Activated CD8-positive, alpha-beta memory T cell treated with anti-CD3 and anti-CD28 coated beads, Interleukin-2, amount 50 U/mL, for 1 hour (primary cell): Measurements from ENCODE around the gene GPAT3.
"Not testable (repeated sequence)": the region's sequence is repeated elsewhere in the genome, so short reads cannot be mapped to it uniquely, and the experiment has no call there.

Source experiments
- DNase-seq: peaks from one replicate; pipeline ENCODE4 v3.0.0-alpha.2; 2020; ENCODE audit errors: extremely low read depth

GPAT3 gene

DNA sequence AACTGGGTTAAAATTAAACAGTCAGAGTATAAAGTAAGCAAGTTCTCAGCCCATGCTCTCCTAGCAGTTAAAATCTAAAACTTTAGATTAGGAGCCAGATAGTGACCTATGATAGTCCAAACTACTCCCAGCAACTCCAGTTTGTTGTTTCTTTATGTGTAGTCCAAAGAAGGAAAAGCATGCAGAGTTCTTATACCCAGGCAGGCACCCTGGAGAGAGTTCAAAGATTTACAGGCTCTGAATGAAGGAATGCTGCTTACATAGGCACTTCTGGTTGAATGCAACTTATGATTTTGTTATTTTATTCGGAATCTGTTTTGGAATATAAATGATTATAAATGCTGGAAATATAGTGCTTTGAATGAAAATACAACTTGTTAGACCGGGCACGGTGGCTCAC, 67.2 kb downstream of the GPAT3 start:
- no peak for DNase-seq

DNA sequence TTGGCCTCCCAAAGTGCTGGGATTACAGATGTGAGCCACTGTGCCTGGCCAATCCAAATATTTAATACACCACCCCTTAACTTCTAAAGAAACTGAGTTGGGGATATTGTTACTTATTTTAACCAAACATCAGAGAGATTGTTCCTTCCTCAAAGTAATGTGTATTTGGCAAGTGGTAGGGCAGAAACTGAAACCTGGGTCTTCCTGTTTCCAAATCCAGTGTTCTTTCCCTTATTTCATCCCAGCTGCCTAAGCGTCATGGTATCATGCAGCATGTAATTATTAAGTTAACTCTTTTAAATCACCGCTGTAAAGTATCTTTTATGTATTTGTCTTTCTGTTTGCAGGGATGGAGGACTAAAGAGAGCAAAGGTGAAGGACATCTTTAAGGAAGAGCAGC, 68.4 kb downstream of the GPAT3 start:
- DNase-seq: no peak

DNA sequence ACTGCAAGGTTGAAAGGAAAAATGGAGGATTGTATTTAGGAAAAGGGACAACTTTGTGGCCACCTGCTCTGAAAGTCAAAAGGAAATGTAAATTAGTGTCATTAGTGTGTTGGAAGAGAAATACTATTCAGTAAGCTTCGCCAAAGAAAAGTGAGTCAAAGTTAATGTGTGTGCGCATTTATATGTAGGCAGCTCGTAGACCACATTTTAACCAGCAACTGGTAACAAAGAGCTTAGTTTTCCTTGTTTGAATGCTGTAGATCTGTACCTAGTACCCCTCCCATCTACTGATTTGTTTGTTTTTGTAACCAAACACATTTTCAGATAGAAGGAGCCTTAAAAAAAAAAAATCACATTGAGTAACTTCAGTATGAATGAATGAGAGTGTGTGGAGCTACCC, 69.3 kb downstream of the GPAT3 start:
- DNase-seq: no peak

DNA sequence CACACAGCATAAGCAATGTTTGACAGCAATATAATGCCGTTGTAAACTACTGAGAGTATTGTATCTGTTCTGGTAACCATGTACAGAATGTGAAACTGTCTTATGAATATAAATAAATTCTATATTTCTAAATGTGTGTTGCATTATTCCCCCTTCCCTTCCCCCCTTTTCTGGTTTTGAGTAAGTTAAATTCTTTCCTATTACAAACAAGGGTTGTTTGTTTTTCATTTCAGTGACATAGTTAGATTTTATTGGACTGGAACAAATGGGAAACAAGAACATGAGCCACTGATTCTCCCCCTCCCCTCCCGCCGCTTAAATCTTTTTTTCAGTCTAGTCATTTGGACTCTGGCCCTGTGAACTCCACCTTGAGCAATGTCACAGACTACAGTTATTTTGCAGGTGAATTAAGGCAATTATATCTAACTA, 69.8 kb downstream of the GPAT3 start:
- DNase-seq: no peak

DNA sequence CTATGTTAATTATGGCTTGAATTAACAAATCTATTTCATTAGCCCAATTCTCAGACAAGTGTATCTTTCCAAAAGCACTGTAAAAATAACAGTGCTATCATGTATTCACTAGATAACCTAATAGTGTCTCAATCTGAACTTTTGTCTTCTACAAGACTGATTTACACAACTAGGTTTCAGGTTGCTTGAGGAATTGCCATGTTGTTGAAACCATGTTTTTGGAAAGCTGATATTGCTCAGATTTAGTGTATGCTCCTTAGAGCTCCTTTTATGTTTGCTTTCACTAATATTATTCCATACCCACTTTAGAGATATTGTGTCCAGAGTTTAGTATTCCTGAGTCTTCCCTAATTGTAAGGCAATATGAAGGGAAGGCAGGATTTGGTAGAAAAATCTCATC, 70.6 kb downstream of the GPAT3 start:
- no peak for DNase-seq

DNA sequence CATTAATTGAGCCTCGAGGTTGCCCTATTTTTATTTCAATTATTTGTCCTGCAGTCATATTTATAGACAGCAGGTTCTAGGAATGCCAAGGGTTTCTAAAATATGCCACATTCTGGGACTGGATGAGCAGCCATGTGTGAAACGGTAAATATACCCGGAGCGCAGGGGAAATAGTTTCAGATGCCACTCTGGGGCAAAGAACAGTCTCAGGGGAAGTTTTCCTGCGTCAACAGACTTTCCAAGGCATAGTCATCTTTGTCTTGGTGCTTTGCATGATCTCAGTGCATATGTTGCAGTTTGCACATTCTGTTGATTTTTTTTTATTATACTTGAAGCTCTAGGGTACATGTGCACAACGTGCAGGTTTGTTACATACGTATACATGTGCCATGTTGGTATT, 71.0 kb downstream of the GPAT3 start:
- no peak for DNase-seq

DNA sequence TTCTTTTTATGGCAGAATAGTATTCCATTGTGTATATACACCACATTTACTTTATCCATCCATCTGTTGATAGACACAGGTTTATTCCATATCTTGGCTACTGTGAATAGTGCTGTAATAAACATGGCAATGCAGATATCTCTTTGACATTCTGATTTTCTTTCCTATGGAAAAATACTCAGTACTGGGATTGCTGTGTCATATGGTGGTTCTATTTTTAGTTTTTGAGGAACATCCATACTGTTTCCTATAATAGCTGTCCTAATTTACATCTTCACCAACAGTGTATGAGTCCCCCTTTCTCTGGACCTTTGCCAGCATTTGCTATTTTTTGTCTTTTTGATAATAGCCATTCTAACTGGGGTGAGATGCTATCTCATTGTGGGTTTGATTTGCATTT, 73.5 kb downstream of the GPAT3 start:
- DNase-seq: no peak

DNA sequence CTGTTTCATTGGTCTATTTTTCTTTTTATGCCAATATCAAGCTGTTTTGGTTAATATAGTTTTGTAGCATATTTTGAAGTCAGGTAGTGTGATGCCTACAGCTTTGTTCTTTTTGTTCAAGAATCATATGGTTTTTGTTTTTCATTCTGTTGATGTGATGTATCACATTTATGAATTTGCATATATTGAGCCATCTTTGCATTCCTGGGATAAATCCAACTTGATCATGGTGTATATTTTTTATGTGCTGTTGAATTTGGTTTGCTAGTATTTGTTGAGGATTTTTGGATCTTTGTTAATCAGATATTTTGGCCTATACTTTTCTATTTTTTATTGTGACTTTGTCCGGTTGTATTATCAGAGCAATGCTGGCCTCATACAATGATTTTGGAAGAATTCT, 74.8 kb downstream of the GPAT3 start:
- DNase-seq: no peak

DNA sequence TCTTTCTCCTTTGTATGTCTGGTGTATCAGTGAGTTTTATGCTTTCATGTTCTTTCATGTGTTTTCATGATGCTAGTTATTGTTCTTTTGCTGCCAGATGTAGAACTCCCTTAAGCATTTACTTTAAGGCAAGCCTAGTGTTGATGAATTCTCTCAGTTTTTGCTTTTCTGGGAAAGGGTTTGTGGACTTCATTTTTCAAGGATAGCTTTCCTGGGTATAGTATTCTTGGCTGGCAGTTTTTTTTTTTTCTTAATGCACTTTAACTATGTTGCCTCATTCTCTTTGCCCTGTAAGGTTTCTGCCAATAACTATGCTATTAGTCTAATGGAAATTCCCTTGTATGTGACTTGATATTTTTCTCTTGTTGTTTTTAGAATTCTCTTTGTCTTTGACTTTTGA, 77.1 kb downstream of the GPAT3 start:
- DNase-seq: no peak

DNA sequence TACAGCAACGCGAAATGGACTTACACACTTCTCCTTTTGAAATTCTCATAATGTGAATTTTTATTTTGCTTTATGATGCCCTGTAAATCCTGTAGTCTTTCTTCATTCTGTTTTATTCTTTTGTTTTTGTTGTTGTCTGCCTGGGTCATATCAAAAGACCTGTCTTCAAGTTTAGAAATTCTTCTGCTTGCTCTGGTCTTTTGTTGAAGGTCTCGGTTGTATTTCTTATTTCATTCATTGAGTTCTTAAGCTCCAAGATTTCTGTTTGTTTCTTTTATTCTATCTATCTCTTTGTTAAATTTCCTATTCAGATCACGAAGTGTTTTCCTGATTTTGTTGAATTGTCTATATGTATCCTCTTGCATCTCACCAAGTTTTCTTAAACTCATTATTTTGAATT, 78.1 kb downstream of the GPAT3 start:
- no peak for DNase-seq

DNA sequence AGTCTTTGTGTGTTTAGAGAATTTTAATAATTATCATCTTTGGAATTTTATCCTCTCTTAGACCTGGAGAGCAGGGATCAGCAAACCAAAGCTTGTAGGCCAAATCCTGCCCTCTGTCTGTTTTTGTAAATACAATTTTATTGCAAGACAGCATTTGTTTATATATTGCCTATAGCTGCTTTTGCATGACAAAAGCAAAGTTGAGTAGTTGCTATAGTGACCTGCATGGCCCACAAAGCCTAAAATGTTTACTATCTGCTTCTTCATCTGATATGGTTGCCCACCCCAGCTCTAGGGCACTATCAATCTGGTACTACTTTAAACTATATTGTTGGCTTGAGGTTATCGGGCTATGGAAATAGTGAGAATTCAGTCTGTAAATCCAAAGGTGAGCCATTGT, 80.3 kb downstream of the GPAT3 start:
- DNase-seq: no peak

DNA sequence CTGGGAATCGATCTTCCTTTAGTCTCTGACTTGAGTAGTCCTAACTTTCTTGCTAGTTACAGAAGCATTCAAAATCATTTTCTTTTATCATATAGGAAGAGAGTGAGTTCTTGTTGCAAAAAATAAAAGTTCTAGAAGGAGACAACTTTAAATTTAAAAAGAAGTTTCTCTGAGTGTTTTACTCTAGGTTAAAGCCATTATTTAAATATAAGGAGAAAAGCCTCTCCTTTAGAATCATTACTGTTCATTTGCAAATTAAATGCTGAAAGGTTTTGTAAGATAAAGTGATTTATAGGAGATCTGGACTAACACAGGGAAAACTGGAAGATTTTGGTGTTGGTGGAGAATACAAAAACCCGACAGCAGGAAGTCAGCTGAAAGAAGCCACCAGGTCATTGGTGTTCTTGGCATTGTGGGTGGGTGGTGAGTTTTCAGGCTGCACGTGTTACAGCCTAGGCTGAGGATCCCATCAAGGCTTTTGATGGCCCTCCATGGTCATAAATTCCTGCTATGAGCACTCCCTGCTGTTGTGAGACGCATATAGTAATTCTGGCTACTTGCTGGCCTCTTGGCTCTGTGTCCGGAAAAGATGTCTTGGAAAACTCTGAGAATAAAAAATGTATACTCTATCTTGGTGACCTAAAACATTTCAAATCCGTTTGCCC, 81.6 kb downstream of the GPAT3 start:
- DNase-seq: no peak

DNA sequence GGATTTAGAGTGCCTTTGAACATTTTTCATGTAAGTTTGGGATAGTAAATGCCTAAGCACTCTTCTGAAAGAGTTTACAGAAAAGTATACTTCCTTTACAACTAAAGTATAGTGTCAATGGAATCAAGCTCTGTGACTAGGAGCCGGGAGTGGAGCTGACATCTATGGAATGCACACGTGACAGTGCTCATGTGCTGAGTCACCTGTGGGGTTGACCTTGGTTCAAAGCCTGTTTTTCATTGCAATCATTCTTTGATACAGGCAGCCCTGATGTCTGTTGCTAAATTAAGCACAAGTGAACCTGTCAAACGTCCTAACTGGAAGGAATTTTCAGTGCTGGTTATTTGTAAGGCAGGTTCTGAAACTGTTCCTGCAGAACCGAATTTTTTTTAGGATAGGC, 82.5 kb downstream of the GPAT3 start:
- DNase-seq: no peak

DNA sequence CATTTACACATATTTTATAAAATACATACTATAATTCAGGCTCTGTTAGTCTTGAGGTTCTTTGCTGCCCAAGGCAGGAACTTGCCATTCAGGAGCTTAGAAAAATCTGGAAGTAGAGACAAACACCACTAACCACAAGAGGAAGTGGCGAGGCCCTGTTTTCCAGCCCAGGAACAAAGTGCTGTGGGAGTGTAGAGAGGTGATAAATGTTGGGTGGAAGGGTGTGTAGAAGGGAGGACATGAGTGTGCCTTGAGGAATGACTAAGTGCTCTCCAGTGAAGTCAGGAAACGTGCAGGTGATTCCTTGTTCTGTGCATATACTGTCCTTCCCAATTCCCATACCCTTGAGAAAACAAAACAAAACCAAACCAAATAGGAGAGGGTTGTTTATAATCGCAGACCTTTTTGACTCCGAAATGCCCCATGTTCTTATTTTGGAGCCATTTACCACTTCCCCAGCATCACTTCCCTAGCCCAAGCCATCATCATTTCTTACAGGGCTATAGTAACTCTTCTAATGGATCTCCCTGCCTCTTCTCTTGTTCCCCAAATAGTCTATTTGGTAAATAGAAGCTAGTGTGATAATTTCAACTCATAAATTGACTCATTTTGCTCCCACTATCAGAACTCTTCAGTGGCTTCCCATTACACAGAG, 83.2 kb downstream of the GPAT3 start:
- no peak for DNase-seq

DNA sequence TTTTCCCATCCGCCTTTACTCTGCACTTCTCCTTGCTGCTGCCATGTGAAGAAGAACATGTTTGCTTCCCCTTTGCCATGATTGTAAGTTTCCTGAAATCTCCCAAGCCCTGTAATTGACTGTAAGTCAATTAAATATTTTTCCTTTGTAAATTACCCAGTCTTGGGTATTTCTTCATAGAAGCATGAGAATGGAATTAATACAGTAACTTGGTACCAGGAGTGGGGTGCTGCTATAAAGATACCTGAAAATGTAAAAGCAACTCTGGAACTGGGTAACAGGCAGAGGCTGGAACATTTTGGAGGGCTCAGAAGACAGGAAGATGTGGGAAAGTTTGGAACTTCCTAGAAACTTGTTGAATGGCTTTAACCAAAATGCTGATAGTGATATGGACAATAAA, 86.2 kb downstream of the GPAT3 start:
- not testable (repeated sequence) for DNase-seq

DNA sequence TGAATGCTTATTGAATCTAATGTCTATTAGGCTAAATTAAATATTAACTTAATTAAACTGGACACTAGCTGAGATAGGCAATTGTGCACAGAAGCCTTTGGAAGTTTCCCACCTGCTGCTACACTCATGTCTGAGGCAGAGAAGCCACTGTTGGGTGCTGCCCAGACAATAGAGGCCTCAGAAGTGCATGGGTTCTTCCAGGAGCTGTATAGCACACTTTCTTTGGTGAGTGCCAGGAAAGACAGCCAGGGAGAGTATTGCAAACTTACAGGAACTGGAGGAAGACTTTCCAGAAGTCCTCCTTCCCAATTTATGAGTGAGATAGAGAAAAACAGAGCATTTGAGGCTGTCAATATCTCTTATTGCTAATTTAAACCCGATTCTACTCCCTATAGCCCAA, 89.9 kb downstream of the GPAT3 start:
- no peak for DNase-seq

DNA sequence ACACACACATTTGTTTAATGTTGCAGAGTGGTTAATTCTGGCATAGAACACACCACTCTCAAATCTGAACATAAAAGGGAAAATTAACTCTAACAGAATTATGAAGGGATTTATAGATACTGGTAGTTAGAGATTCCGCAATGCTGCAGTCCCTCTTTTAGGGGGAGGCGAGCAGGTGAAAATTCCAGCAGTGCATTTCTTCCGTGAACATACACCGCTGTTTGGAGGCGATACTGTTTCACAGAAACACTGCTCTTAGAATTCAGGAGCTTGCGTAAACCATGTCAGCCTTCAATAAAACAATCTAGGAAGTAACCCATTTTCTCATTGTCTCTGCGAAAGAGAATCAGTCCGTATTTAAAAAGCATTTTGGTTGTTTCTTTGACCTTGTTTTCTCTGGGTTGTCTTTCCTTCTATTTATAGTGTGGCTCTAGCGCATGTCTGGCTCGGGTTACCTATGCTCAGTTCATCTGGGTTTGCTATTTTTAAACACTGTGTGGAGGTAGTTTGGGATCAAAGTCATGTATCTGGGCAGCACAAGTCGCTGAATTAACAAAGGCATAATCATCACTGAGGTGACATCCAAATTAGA, 90.4 kb downstream of the GPAT3 start:
- DNase-seq: no peak

DNA sequence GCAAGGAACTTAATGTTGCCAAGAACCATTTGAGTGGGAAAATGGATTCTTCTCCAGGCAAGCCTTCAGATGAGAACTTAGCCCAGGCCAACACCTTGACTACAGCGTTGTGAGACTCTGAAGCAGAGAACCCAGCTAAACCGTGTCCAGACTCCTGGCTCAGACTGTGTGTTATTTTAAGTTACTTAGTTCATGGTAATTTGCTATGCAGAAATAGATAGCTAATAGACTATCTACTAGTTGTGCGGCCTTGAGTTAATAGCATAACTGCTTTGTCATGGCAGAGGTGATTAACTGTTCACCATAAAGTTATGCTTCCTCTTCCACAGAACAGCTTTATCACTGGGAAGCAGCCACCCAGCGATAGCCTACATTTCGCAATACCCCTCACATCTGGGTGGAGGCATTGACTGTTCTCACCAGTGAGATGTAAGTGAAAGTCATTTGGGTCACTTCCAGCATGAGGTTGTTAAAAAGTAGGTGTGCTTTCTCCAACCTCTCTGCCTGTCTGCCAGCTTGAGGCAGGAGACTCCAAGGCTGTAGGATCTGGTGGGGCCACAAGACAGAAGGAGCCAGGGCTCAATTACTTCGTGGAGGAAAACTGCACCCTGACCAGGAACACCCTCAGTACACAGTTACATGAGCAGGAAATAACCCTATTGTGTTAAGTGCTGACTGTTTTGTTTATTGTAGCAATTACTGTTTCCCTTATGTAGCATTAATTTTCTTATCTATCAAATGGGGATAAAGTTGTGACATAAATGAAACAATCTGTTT, 94.2 kb downstream of the GPAT3 start:
- no peak for DNase-seq

DNA sequence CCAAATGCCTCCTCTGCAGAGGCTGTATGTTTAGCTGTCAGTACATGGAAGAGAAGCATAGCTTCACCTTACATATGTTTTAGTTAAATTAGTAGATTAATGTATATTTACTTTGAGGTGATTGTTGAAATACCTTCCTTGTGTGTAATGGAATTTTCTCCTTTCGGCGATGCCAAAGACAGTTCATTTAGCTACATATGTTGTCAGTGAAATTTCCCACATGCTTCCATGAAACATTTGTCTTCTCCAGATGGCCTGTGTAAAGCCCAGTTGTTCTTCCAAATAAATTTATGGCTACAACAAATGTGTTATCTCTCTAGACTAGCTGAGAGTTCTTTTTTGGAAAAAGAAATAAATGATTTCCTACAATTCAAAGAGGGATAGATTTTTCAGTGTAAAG, 95.2 kb downstream of the GPAT3 start:
- no peak for DNase-seq

DNA sequence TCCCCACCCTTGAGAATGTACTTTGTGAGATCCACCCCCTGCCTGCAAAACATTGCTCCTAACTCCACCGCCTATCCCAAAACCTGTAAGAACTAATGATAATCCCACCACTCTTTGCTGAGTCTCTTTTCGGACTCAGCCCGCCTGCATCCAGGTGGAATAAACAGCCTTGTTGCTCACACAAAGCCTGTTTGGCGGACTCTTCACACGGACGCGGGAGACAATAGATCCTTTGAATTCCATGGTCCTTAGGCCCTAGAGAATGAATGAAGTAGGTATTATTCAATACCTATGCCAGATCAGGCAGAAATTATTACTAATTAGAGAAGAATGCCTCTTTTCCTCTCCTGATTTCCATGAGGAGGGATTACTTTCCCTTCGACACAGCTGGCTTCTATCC, 101.0 kb downstream of the GPAT3 start:
- DNase-seq: no peak

DNA sequence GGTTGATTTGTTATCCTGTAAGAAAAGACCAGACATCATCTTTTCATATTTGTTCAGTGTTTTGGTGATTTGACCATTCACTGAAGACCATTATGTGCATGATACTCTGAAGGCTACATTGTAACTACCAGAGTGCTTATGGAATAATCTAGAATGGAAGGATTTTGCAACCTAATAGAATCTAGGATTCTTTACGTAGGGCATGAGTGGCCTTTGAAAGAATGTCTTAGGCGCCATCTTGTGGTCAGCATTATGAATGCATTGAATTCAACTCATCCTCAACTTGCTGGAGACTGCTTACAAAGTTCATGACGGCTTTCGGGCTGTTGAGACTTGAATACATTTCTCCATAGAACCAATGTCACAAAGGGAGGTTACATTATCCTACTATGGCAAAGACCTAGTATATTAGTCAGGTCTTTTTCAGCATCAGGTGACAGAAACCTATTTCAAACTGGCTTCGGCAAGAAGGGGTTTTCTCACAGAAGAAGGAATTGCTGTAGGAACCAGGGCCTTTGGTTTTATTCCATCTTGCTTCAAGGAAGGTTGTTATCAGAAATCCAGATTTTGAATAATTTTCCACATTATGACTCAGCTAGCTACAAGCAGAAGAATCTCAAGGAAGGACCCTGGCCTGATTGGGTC, 104.1 kb downstream of the GPAT3 start:
- DNase-seq: peak; percentile 25

DNA sequence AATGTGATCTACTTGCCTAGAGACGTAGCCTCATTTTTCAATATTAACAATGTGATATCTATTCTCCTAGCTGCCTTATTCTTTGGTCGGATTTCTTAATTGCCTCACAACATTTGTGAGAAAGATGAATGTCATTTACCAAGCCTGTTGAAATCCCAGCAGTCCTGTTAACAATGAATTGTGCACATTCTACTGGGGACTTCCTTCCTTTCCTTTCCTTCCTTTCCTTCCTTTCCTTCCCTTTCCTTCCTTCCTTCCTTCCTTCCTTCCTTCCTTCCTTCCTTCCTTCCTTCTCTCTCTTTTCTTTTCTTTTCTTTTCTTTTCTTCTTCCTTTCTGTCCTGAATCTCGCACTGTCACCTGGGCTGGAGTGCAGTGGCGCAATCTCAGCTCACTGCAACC, 107.1 kb downstream of the GPAT3 start:
- DNase-seq: no peak
